DMS53 (cell line): ENCODE results near the gene CSF1.
"Not testable (repeated sequence)": the region's sequence is repeated elsewhere in the genome, so short reads cannot be mapped to it uniquely, and the experiment has no call there.

ENCODE experiments used
- DNase-seq: peaks from one replicate; lab custom pipeline; 2025; lab: John Stamatoyannopoulos, UW

CSF1 gene, protein sequence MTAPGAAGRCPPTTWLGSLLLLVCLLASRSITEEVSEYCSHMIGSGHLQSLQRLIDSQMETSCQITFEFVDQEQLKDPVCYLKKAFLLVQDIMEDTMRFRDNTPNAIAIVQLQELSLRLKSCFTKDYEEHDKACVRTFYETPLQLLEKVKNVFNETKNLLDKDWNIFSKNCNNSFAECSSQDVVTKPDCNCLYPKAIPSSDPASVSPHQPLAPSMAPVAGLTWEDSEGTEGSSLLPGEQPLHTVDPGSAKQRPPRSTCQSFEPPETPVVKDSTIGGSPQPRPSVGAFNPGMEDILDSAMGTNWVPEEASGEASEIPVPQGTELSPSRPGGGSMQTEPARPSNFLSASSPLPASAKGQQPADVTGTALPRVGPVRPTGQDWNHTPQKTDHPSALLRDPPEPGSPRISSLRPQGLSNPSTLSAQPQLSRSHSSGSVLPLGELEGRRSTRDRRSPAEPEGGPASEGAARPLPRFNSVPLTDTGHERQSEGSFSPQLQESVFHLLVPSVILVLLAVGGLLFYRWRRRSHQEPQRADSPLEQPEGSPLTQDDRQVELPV

GRCh38 chr1:109910123-109910962, at the start of gene CSF1:
CSF1 (plus strand) TSS chr1:109910849; CDS start chr1:109911024, 175 bp downstream.
- DNase-seq = peak; percentile 82

GRCh38 chr1:109861616-109862015, 49.0 kb upstream of the CSF1 start:
- DNase-seq = not testable (repeated sequence)

- DNase-seq = no peak
Observed at GRCh38 chr1:109863667-109864046, 47.0 kb upstream of the CSF1 start.

- DNase-seq = no peak
Observed at GRCh38 chr1:109864047-109864822, 46.4 kb upstream of the CSF1 start.

- no peak for DNase-seq
Observed at GRCh38 chr1:109864930-109865612, 45.6 kb upstream of the CSF1 start.

GRCh38 chr1:109866071-109866470, 44.6 kb upstream of the CSF1 start:
- DNase-seq = no peak

DNA sequence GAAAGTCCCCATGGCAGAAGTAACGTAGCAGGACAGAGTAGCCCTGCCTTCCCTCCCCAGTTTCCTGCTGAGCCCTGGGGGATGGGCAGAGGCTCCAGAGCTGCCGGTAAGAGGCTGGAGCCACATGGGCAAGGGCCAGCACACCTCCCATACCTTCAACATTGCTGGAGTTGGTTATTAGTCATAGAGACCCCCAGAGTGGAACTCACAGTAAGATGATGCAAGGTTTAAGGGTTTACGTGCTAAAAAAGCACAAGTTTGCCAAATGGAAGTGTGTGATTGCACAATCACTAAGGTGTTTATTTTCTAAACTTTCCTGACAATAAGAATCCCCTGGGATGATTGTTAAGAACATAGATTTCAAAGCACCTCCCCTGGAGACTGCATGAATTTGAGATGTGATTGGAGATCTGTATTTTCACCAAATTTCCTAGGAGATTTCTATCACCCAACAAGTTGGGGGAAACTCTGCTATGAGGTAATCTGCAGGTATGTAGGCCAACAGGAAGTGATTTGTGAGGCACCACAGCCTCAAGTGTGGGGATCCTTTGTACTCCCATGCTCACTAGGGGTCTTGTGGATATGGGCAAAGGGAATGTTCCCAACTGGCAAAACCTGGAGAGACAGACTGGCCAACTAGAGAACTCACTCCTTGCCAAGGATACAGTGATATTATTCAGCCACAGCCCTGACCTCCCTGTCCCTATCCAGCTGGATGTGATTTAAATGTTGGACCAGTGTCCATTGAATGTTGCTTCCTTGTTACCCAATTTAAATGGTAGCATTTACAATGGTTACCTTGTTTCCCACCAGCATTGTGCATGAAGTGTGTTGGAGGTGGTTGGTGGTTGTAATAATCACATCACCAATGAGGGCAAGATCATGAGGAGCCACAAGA, 37.1 kb upstream of the CSF1 start:
- no peak for DNase-seq

GRCh38 chr1:109874445-109874844, 36.2 kb upstream of the CSF1 start:
- no peak for DNase-seq

DNA sequence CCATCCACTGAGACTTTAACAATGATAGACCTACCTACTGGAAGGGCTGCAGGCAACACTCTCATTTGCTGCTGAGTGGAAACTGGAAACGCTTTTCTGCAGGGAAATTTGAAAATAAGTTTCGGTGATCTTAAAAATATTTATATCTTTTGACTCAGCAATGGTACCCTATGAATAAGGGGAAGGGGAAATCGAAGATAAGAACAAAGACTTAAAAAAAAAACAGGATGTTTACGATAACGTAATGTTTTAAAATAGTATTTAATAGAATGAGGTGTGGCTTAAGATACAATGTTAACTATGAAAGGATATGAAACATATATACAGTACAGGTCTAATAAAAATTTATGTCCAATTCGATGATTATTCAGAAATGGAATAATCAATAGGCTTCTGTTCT, 34.8 kb upstream of the CSF1 start:
- no peak for DNase-seq

GRCh38 chr1:109876617-109877316, 33.9 kb upstream of the CSF1 start:
- DNase-seq = no peak

DNA sequence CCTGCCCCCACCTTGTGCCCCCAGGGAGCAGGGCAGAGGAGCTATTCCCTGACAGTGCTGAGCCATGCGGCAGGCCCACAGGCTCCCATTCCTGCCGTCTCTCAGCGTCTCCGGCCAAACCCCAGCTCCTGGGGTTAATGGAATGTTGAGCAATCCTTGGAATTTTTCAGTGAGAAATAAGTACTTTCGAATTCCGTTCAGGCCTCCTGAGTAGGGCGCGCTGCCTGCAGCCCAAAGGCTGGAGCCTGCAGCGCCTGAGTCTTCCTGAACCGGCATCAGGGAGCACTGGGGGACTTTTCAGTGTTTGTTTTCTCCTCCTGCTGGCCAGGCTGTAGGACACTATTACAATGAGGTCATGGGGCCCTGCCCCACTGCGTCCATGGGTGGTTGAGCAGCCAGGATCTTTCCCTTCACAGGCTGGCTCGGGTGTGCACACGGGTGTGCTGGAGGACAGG, 33.3 kb upstream of the CSF1 start:
- DNase-seq = peak; percentile 65

DNA sequence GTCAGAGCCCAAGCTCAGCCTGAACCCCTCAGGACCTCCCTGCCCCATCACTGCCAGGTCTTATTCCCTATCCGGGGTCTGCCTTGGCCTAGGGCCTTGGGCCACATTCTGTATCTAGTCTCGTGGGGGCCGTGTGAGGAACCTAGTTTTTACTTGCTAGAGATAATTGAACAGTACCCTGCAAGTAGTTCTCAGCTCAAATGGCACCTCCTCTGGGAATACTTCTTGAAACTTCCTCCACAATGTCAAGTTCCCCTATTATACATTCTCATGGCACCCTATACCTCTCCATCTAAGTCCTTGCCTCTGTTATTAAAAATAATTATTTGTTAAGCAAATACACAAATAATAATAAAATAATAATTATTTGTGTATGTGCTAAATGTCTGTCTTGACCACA, 32.9 kb upstream of the CSF1 start:
- no peak for DNase-seq

- no peak for DNase-seq
Observed at GRCh38 chr1:109878531-109879104, 32.0 kb upstream of the CSF1 start.

DNA sequence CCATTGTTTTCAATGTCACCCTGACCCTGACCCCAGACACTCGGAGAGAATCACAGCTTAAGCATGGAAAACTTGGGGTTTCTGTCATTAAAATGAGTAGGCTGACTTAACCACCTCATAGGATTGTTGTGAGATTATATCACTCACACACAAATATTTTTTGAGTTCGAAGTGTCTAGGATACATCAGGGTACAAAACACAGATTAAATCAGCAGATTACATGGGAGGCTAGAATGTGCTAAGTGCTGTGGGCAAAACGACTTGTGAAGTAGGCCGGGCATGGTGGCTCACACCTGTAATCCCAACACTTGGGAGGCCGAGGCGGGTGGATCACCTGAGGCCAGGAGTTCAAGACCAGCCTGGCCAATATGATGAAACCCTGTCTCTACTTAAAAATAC, 31.3 kb upstream of the CSF1 start:
- not testable (repeated sequence) for DNase-seq

DNA sequence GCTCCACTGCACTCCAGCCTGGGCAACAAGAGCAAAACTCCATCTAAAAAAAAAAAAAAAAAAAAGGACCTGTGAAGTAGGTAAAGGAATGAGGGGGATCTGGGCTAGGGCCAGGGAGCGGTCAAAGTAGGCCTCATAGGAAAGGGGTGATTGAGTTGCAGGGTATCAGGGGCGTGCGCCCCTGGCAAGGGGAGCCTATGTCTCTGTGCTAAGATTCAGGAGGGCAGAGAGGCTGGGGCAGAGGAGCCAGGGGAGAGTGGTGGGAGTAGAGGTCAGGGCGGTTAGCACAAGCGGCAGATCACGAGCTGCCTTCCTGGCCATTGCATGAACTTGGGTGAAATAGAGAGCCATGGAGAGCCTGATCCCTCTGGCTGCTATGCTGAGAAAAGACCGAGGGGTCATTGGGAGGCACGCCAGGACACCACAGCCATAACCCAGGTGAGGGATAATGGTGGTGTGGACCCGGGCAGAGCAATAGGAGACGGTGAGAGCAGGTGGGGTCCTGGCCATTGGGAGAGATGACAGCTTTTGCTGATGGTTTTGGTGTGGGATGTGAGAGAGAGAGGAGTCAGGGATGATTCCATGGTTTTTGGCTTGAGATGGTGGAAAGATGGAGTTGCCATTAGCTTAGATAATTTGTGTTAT, 30.6 kb upstream of the CSF1 start:
- DNase-seq = no peak

DNA sequence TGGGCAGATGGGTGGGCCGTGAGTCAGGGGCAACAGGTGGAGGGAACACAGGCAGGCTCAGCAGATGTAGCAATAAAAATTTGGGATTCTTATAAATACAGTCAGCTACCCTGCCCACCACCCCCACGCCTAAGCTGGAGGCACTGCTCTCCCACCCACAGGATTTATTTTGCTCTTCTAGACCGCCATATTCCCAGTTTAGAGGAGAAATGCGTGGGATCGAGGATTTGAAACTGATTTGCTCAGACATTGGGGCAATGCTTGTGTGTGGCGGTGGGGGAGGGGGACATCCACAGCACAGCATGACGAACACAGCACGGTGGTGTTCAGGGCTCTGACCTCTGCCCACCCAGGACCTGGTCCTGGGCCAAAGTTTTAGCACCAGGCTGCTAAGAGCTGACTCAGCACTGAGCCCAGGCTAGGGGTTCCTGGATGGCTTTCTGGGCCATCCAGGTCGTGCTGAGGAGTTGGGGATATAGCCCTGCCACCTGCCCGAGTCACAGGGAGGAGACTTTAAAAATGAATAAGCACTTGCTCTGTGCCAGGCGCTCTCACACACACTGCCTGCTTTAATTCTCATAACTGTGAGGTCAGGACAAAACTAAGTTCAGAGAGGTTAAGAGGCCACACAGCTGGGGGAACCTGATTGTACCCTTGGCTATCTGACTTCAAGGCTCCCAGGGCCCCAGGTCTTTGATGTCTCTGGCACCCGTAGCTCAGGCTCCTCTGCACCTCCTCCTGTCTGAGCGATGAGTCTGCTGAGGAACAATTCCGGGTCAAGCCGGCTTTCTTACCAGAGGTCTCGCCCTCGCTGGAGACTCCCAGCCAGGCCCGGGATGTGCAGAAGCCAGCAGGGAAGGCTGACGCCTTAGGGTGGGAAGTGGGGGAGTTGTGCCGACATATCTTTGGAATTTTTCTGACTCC, 29.4 kb upstream of the CSF1 start:
- no peak for DNase-seq

- DNase-seq = no peak
Observed at GRCh38 chr1:109881906-109882287, 28.8 kb upstream of the CSF1 start.
